Stimulated activated naive B cell treated with anti-CD40 and anti-IgM and Interleukin-4, amounts not matched to agents 10 μg/mL and 1 μg/mL and 100 μg/mL, for 72 hours (primary cell): ENCODE measurements around the gene BABAM2.

Experiments used
- ATAC-seq, 2 donors: fragments of 150-1000 bp; cut with Tn5 transposase; replicated peaks; 2 replicates each; pipeline ENCODE4 v1.10.0; 2021; ENCODE audit warnings: moderate library complexity in 1 of 2
- DNase-seq: peaks from one replicate; pipeline ENCODE4 v3.0.0; 2021
- H3K27ac Mint-ChIP-seq: one replicate; pipeline ENCODE4 v1.8.0; 2022; ENCODE audit warnings: mild to moderate bottlenecking, mixed read lengths
- H3K27me3 Mint-ChIP-seq, 2 donors: one replicate each; pipeline ENCODE4 v1.8.0; 2022; ENCODE audit warnings: mixed read lengths in 2 of 2
- H3K36me3 Mint-ChIP-seq, 2 donors: one replicate each; pipeline ENCODE4 v1.8.0; 2022; ENCODE audit warnings: mixed read lengths in 2 of 2, mild to moderate bottlenecking in 1 of 2
- H3K4me1 Mint-ChIP-seq, 2 donors: one replicate each; pipeline ENCODE4 v1.8.0; 2022; ENCODE audit warnings: mixed read lengths in 2 of 2, mild to moderate bottlenecking in 1 of 2
- H3K4me3 Mint-ChIP-seq, 2 donors: one replicate each; pipeline ENCODE4 v1.8.0; 2022; ENCODE audit warnings: mild to moderate bottlenecking in 2 of 2, mixed read lengths in 2 of 2, moderate library complexity in 1 of 2
- H3K9me3 Mint-ChIP-seq, 2 donors: one replicate each; pipeline ENCODE4 v1.8.0; 2022; ENCODE audit warnings: mixed read lengths in 2 of 2, mild to moderate bottlenecking in 1 of 2

The BABAM2 gene

GRCh38 chr2:28387082-28387960, 496.8 kb downstream of the BABAM2 start:
- Mint-ChIP-seq H3K36me3 (no peaks in the 10 kb centered on the region), H3K27ac (no peak overlapping the region), H3K4me3 (no peak overlapping the region), H3K27me3 (peaks cover 0 to 9% of the 10 kb centered on the region in 2 donors), H3K4me1 (peaks cover 24 to 45% of the 10 kb centered on the region in 2 donors), H3K9me3 (peaks cover 0 to 2% of the 10 kb centered on the region in 2 donors)
- DNase-seq = no peak
- ATAC-seq = no peak
